HCT116 (cell line): Measurements from ENCODE around the gene SMIM45.

Experiments
- ATAC-seq: fragments of 200-7000 bp; cut with Tn5 transposase; 2 replicates; pipeline ENCODE4 v1.9.1; 2020; ENCODE audit warnings: mild to moderate bottlenecking, moderate library complexity
- BruUV-seq: library from RNA; stranded (reverse); fragments of 400-500 nt; replicated peaks from 2 replicates; lab custom pipeline; 2021; lab: Mats Ljungman, UMichigan
- CTCF ChIA-PET: fragments of 300-600 bp; sonication (Branson Sonifier 250); formaldehyde crosslinking; loops from one replicate; lab custom pipeline; 2021; ENCODE audit warnings: antibody characterized with exemption; lab: Charles Lee
- POLR2A ChIA-PET: fragments of 300-600, 350-600 bp; sonication (Branson Sonifier 250); formaldehyde crosslinking; loops from one replicate; lab custom pipeline; 2021; ENCODE audit warnings: antibody characterized with exemption; lab: Charles Lee
- RAD21 ChIA-PET, 2 experiments: fragments of 300-600 bp; sonication (Branson Sonifier 250); formaldehyde crosslinking; loops; one replicate each; lab custom pipeline; 2023; ENCODE audit warnings: low total read pairs in 2 of 2; ENCODE audit not compliant: uncharacterized antibody in 2 of 2, unreplicated experiment in 2 of 2, low non-redundant PET in 1 of 2; lab: Charles Lee
- DNase-seq: peaks from one replicate; pipeline ENCODE4 v3.0.0-alpha.2; 2010; ENCODE audit warnings: low read depth, low spot score
- H2AFZ ChIP-seq: fragments of 200-600 bp; shearing (Covaris generic), sonication (generic); 2 replicates; pipeline ENCODE4 v1.6.1; 2017; ENCODE audit warnings: low read depth, mixed run types, mixed read lengths, antibody characterized with exemption, low read length; ENCODE audit not compliant: poor library complexity, severe bottlenecking
- H3K27ac ChIP-seq: 2 replicates; pipeline ENCODE4 v1.5.1; 2012; ENCODE audit warnings: low read depth, low read length
- H3K27me3 ChIP-seq: fragments of 200-600 bp; sonication (generic); 2 replicates; pipeline ENCODE4 v1.6.1; 2016; ENCODE audit warnings: mixed run types, low read length, mixed read lengths; ENCODE audit not compliant: insufficient read depth
- H3K36me3 ChIP-seq, 2 experiments: fragments of 200-500 bp in 1 of 2; fragments of 200-600 bp in 1 of 2; sonication (Bioruptor generic) in 1 of 2; sonication (generic) in 1 of 2; 2 replicates each; pipeline versions ENCODE4 v1.5.1 to v1.6.1; 2014 to 2016; ENCODE audit warnings: low read length in 2 of 2, inconsistent platforms in 1 of 2, mixed read lengths in 1 of 2, mixed run types in 1 of 2; ENCODE audit not compliant: insufficient read depth in 2 of 2, control insufficient read depth in 1 of 2
- H3K4me1 ChIP-seq, 2 experiments: fragments of 200-600 bp in 1 of 2; sonication (generic) in 1 of 2; 2 replicates each; pipeline versions ENCODE4 v1.5.1 to v1.6.1; 2012 to 2017; ENCODE audit warnings: low read length in 2 of 2, inconsistent platforms in 1 of 2, mild to moderate bottlenecking in 1 of 2, mixed read lengths in 1 of 2, mixed run types in 1 of 2, moderate library complexity in 1 of 2; ENCODE audit not compliant: insufficient read depth in 2 of 2, control insufficient read depth in 1 of 2
- H3K4me2 ChIP-seq: fragments of 200-600 bp; sonication (generic); 2 replicates; pipeline ENCODE4 v1.6.1; 2017; ENCODE audit warnings: mixed run types, low read length, mixed read lengths
- H3K4me3 ChIP-seq, 2 experiments: fragments of 200-600 bp in 1 of 2; sonication (generic) in 1 of 2; replicated peaks in 1 of 2; 2 replicates each; pipeline ENCODE4 v1.5.1; 2011 to 2016; ENCODE audit warnings: low read length in 2 of 2, control low read depth in 1 of 2, low read depth in 1 of 2, mild to moderate bottlenecking in 1 of 2, mixed read lengths in 1 of 2, mixed run types in 1 of 2
- H3K79me2 ChIP-seq: fragments of 200-600 bp; sonication (generic); 2 replicates; pipeline ENCODE4 v1.6.1; 2017; ENCODE audit warnings: mild to moderate bottlenecking, mixed run types, low read length, moderate library complexity, mixed read lengths; ENCODE audit not compliant: insufficient read depth
- H3K9ac ChIP-seq: fragments of 200-600 bp; sonication (generic); 2 replicates; pipeline ENCODE4 v1.6.1; 2016; ENCODE audit warnings: low read length, mixed read lengths
- H3K9me2 ChIP-seq: fragments of 200-600 bp; sonication (generic), shearing (Covaris generic); 2 replicates; pipeline ENCODE4 v1.6.1; 2017; ENCODE audit warnings: mixed run types, mild to moderate bottlenecking, moderate library complexity; ENCODE audit not compliant: insufficient read depth
- H3K9me3 ChIP-seq, 2 experiments: fragments of 200-500 bp in 1 of 2; fragments of 200-600 bp in 1 of 2; sonication (Bioruptor generic) in 1 of 2; sonication (generic) in 1 of 2; 2 replicates each; pipeline ENCODE4 v1.6.1; 2014 to 2017; ENCODE audit warnings: low read length in 2 of 2, mixed read lengths in 2 of 2, inconsistent platforms in 1 of 2, low read depth in 1 of 2, mild to moderate bottlenecking in 1 of 2, mixed run types in 1 of 2, moderate library complexity in 1 of 2; ENCODE audit not compliant: control insufficient read depth in 1 of 2, insufficient read depth in 1 of 2
- H4K20me1 ChIP-seq: fragments of 200-600 bp; sonication (generic), shearing (Covaris generic); 2 replicates; pipeline ENCODE4 v1.6.1; 2017; ENCODE audit warnings: mixed run types, mild to moderate bottlenecking, moderate library complexity; ENCODE audit not compliant: insufficient read depth
- CBX3 ChIP-seq: IDR thresholded peaks from 2 replicates; pipeline ENCODE4 v1.6.1; 2012; ENCODE audit warnings: low read depth
- CEBPB ChIP-seq: IDR thresholded peaks from 2 replicates; pipeline ENCODE4 v1.6.1; 2012; ENCODE audit warnings: low read depth
- EGR1 ChIP-seq: IDR thresholded peaks from 2 replicates; pipeline ENCODE4 v1.6.1; 2012; ENCODE audit warnings: low read depth
- EZH2 ChIP-seq: fragments of 200-600 bp; sonication (generic); IDR thresholded peaks from 2 replicates; pipeline ENCODE4 v1.6.1; 2017; ENCODE audit warnings: antibody characterized with exemption, mixed run types
- EZH2phosphoT487 ChIP-seq: fragments of 200-600 bp; IDR thresholded peaks from 2 replicates; pipeline ENCODE4 v1.6.1; 2018; ENCODE audit warnings: antibody characterized with exemption, borderline replicate concordance
- FOSL1 ChIP-seq: IDR thresholded peaks from 2 replicates; pipeline ENCODE4 v1.6.1; 2012; ENCODE audit warnings: low read depth
- JUND ChIP-seq: IDR thresholded peaks from 2 replicates; pipeline ENCODE4 v1.6.1; 2012
- POLR2AphosphoS5 ChIP-seq: IDR thresholded peaks from 2 replicates; pipeline ENCODE4 v1.6.1; 2011; ENCODE audit warnings: mild to moderate bottlenecking, low read depth, low read length, moderate library complexity
- RAD21 ChIP-seq: IDR thresholded peaks from 2 replicates; pipeline ENCODE4 v1.6.1; 2012; ENCODE audit warnings: low read depth, mild to moderate bottlenecking
- SIN3A ChIP-seq: IDR thresholded peaks from 2 replicates; pipeline ENCODE4 v1.6.1; 2012; ENCODE audit warnings: low read depth
- SP1 ChIP-seq: IDR thresholded peaks from 2 replicates; pipeline ENCODE4 v1.6.1; 2012; ENCODE audit warnings: low read depth
- SRF ChIP-seq: IDR thresholded peaks from 2 replicates; pipeline ENCODE4 v1.6.1; 2012; ENCODE audit warnings: low read depth
- TCF7L2 ChIP-seq: IDR thresholded peaks from 2 replicates; pipeline ENCODE4 v1.7.0; 2011; ENCODE audit warnings: borderline replicate concordance, inconsistent platforms; ENCODE audit not compliant: insufficient read depth, insufficient read length; ENCODE audit errors: extremely low read depth
- YY1 ChIP-seq: IDR thresholded peaks from 2 replicates; pipeline ENCODE4 v1.6.1; 2011; ENCODE audit warnings: low read length, low read depth, moderate library complexity, mild to moderate bottlenecking; ENCODE audit not compliant: insufficient replicate concordance; ENCODE audit errors: extremely low read depth
- ZFX ChIP-seq: fragments of 450-650 bp; IDR thresholded peaks from 2 replicates; pipeline ENCODE4 v1.6.1; 2017
- intact Hi-C: fragments of 100-400 bp; cut with micrococcal nuclease; formaldehyde crosslinking; loops from 2 replicates; pipeline ENCODE4 v1.10.0; 2022
- TF ChIP-seq, protein P1 (sequence below): IDR thresholded peaks from 2 replicates; pipeline ENCODE4 v1.6.1; 2012
- TF ChIP-seq, protein P2 (sequence below): IDR thresholded peaks from 2 replicates; pipeline ENCODE4 v1.6.1; 2011; ENCODE audit warnings: mild to moderate bottlenecking, low read length, moderate library complexity; ENCODE audit not compliant: insufficient replicate concordance; ENCODE audit errors: extremely low read depth
- TF ChIP-seq, protein P3 (sequence below): IDR thresholded peaks from 2 replicates; pipeline ENCODE4 v1.6.1; 2012
- TF ChIP-seq, protein P4 (sequence below): IDR thresholded peaks from 2 replicates; pipeline ENCODE4 v1.6.1; 2012; ENCODE audit warnings: low read depth
- TF ChIP-seq, protein P5 (sequence below), 3 experiments: fragments of 200-600 bp in 1 of 3; sonication (generic) in 1 of 3; IDR thresholded peaks in 2 of 3; conservative IDR thresholded peaks in 1 of 3; 2 replicates each; pipeline ENCODE4 v1.5.1; 2012 to 2017; ENCODE audit warnings: low read depth in 2 of 3, low read length in 2 of 3, antibody characterized with exemption in 1 of 3, borderline replicate concordance in 1 of 3, control low read depth in 1 of 3, mild to moderate bottlenecking in 1 of 3, mixed read lengths in 1 of 3, mixed run types in 1 of 3, moderate library complexity in 1 of 3; ENCODE audit not compliant: insufficient read depth in 1 of 3

SMIM45 gene

DNA sequence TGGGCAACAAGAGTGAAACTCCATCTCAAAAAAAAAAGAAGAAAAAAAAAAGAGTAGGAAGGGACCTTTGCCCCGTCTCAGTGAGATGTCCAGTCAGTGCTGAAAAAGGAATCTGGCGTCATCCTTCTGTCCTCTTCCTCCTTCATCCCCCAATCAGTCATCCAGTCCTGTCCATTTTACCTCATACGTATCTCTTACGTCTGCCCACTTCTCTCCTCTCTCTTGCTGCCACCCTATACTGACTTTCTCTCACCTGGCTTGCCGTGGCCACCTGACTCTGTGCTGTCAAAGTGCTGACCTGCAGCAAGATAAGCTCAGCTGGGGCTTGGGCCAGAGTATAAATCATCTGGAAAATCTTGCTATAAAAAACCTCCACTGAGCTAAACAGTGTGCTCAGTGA is 30.9 kb downstream of the SMIM45 start:
- intact Hi-C loops, result no loop called here
- Histone ChIP-seq H3K27ac (no peak overlapping the region), H3K36me3 (no peaks in the 10 kb centered on the region), H3K4me1 (no peaks in the 10 kb centered on the region), H3K9me3 (no peaks in the 10 kb centered on the region), H3K4me3 (no peak overlapping the region), H3K79me2 (no peaks in the 10 kb centered on the region), H4K20me1 (no peaks in the 10 kb centered on the region), H3K9me2 (no peaks in the 10 kb centered on the region), H3K4me2 (no peak overlapping the region), H3K27me3 (no peaks in the 10 kb centered on the region), H3K9ac (no peak overlapping the region), H2AFZ (no peak overlapping the region)
- no TSS peak for BruUV-seq
- ATAC-seq (no peak), DNase-seq (no peak)
- ChIA-PET POLR2A (no interaction called here), RAD21 (no interaction called here), CTCF (no interaction called here)
- TF ChIP-seq, protein P1, sequence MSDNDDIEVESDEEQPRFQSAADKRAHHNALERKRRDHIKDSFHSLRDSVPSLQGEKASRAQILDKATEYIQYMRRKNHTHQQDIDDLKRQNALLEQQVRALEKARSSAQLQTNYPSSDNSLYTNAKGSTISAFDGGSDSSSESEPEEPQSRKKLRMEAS, result no peak
- TF ChIP-seq SIN3A, result no peak
- TF ChIP-seq, protein P2, sequence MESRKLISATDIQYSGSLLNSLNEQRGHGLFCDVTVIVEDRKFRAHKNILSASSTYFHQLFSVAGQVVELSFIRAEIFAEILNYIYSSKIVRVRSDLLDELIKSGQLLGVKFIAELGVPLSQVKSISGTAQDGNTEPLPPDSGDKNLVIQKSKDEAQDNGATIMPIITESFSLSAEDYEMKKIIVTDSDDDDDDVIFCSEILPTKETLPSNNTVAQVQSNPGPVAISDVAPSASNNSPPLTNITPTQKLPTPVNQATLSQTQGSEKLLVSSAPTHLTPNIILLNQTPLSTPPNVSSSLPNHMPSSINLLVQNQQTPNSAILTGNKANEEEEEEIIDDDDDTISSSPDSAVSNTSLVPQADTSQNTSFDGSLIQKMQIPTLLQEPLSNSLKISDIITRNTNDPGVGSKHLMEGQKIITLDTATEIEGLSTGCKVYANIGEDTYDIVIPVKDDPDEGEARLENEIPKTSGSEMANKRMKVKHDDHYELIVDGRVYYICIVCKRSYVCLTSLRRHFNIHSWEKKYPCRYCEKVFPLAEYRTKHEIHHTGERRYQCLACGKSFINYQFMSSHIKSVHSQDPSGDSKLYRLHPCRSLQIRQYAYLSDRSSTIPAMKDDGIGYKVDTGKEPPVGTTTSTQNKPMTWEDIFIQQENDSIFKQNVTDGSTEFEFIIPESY, result no peak
- no peak for TF ChIP-seq SRF
- TF ChIP-seq FOSL1, result no peak
- no peak for TF ChIP-seq EGR1
- TF ChIP-seq POLR2AphosphoS5, result no peak
- no peak for TF ChIP-seq CEBPB
- no peak for TF ChIP-seq YY1
- no peak for TF ChIP-seq CBX3
- no peak for TF ChIP-seq SP1
- no peak for TF ChIP-seq ZFX
- TF ChIP-seq, protein P3, sequence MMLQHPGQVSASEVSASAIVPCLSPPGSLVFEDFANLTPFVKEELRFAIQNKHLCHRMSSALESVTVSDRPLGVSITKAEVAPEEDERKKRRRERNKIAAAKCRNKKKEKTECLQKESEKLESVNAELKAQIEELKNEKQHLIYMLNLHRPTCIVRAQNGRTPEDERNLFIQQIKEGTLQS, result no peak
- TF ChIP-seq, protein P4, sequence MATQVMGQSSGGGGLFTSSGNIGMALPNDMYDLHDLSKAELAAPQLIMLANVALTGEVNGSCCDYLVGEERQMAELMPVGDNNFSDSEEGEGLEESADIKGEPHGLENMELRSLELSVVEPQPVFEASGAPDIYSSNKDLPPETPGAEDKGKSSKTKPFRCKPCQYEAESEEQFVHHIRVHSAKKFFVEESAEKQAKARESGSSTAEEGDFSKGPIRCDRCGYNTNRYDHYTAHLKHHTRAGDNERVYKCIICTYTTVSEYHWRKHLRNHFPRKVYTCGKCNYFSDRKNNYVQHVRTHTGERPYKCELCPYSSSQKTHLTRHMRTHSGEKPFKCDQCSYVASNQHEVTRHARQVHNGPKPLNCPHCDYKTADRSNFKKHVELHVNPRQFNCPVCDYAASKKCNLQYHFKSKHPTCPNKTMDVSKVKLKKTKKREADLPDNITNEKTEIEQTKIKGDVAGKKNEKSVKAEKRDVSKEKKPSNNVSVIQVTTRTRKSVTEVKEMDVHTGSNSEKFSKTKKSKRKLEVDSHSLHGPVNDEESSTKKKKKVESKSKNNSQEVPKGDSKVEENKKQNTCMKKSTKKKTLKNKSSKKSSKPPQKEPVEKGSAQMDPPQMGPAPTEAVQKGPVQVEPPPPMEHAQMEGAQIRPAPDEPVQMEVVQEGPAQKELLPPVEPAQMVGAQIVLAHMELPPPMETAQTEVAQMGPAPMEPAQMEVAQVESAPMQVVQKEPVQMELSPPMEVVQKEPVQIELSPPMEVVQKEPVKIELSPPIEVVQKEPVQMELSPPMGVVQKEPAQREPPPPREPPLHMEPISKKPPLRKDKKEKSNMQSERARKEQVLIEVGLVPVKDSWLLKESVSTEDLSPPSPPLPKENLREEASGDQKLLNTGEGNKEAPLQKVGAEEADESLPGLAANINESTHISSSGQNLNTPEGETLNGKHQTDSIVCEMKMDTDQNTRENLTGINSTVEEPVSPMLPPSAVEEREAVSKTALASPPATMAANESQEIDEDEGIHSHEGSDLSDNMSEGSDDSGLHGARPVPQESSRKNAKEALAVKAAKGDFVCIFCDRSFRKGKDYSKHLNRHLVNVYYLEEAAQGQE, result no peak
- no peak for TF ChIP-seq TCF7L2
- TF ChIP-seq JUND, result no peak
- no peak for TF ChIP-seq EZH2phosphoT487
- TF ChIP-seq, protein P5, sequence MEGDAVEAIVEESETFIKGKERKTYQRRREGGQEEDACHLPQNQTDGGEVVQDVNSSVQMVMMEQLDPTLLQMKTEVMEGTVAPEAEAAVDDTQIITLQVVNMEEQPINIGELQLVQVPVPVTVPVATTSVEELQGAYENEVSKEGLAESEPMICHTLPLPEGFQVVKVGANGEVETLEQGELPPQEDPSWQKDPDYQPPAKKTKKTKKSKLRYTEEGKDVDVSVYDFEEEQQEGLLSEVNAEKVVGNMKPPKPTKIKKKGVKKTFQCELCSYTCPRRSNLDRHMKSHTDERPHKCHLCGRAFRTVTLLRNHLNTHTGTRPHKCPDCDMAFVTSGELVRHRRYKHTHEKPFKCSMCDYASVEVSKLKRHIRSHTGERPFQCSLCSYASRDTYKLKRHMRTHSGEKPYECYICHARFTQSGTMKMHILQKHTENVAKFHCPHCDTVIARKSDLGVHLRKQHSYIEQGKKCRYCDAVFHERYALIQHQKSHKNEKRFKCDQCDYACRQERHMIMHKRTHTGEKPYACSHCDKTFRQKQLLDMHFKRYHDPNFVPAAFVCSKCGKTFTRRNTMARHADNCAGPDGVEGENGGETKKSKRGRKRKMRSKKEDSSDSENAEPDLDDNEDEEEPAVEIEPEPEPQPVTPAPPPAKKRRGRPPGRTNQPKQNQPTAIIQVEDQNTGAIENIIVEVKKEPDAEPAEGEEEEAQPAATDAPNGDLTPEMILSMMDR (IDR thresholded peaks at IDR 0.05 in 2 of 3, conservative IDR thresholded peaks at IDR 0.05 in 1 of 3; ENCODE audit: borderline replicate concordance in 1 of 3, insufficient read depth in 1 of 3, low read depth in 2 of 3, low read length in 2 of 3), result no peak
- TF ChIP-seq EZH2, result no peak
- no peak for TF ChIP-seq RAD21
